KMS-11 (cell line): ENCODE data around the gene ADPRH.

Experiments used
- H2AFZ ChIP-seq: fragments of 200-600 bp; sonication (generic); 2 replicates; pipeline ENCODE4 v1.6.1; 2016; ENCODE audit warnings: antibody characterized with exemption, mixed run types, low read depth
- H3K27ac ChIP-seq: fragments of 200-600 bp; sonication (generic); 2 replicates; pipeline ENCODE4 v1.6.1; 2016; ENCODE audit warnings: mild to moderate bottlenecking, mixed run types
- H3K27me3 ChIP-seq: fragments of 200-600 bp; sonication (generic); 2 replicates; pipeline ENCODE4 v1.6.1; 2017; ENCODE audit warnings: mild to moderate bottlenecking, low read depth, mixed run types, moderate library complexity; ENCODE audit not compliant: insufficient read depth
- H3K36me3 ChIP-seq: fragments of 200-600 bp; sonication (generic); 2 replicates; pipeline ENCODE4 v1.6.1; 2017; ENCODE audit warnings: mild to moderate bottlenecking, mixed run types; ENCODE audit not compliant: insufficient read depth
- H3K4me1 ChIP-seq: fragments of 200-600 bp; sonication (generic); 2 replicates; pipeline ENCODE4 v1.6.1; 2016; ENCODE audit warnings: mild to moderate bottlenecking, low read depth, mixed run types; ENCODE audit not compliant: poor library complexity, severe bottlenecking
- H3K4me2 ChIP-seq: fragments of 200-600 bp; sonication (generic); 2 replicates; pipeline ENCODE4 v1.7.0; 2016; ENCODE audit warnings: mild to moderate bottlenecking, mixed run types
- H3K4me3 ChIP-seq: fragments of 200-600 bp; sonication (generic); IDR thresholded peaks from 2 replicates; pipeline ENCODE4 v1.6.1; 2017; ENCODE audit warnings: low read depth, low read length, mixed read lengths; ENCODE audit not compliant: insufficient read depth
- H3K79me2 ChIP-seq: fragments of 200-600 bp; sonication (generic); 2 replicates; pipeline ENCODE4 v1.6.1; 2016; ENCODE audit warnings: low read depth, mixed run types; ENCODE audit not compliant: insufficient read depth
- H3K9ac ChIP-seq: fragments of 200-600 bp; sonication (generic); 2 replicates; pipeline ENCODE4 v1.6.1; 2016; ENCODE audit warnings: mild to moderate bottlenecking, mixed run types
- H4K20me1 ChIP-seq: fragments of 200-600 bp; sonication (generic); 2 replicates; pipeline ENCODE4 v1.6.1; 2016; ENCODE audit warnings: mild to moderate bottlenecking, mixed run types; ENCODE audit not compliant: insufficient read depth
- TF ChIP-seq, protein P1 (sequence below): fragments of 200-600 bp; sonication (generic); conservative IDR thresholded peaks from 2 replicates; pipeline ENCODE4 v1.6.1; 2017; ENCODE audit warnings: low read depth, mild to moderate bottlenecking, antibody characterized with exemption, low read length, moderate library complexity, mixed read lengths

The ADPRH gene

DNA sequence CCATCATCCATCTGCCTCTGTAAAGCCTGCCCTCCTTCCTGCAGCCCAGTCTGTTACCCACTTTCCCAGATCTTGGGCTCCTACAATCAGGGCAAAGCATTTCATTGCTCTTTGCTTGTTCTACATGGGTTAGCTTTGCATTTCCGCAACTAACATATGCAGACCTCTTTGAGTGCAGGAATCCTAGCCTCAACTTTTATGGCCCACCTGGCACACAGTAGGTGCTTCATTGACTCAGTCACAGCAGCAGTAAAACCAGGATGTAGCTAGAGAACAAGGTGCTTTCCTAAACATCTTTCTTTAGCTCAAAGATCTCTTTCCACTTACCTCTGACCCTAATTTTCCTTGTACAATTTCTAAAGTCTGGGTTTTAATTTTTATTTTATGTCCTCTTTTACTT lies 23.4 kb upstream of the ADPRH start:
- Histone ChIP-seq H3K9ac (no peak overlapping the region), H3K4me3 (no peak overlapping the region), H4K20me1 (no peaks in the 10 kb centered on the region), H3K4me2 (no peak overlapping the region), H2AFZ (no peak overlapping the region), H3K36me3 (no peaks in the 10 kb centered on the region), H3K79me2 (no peaks in the 10 kb centered on the region), H3K27me3 (no peaks in the 10 kb centered on the region), H3K4me1 (peaks cover 12% of the 10 kb centered on the region), H3K27ac (no peak overlapping the region)
- TF ChIP-seq, protein P1, sequence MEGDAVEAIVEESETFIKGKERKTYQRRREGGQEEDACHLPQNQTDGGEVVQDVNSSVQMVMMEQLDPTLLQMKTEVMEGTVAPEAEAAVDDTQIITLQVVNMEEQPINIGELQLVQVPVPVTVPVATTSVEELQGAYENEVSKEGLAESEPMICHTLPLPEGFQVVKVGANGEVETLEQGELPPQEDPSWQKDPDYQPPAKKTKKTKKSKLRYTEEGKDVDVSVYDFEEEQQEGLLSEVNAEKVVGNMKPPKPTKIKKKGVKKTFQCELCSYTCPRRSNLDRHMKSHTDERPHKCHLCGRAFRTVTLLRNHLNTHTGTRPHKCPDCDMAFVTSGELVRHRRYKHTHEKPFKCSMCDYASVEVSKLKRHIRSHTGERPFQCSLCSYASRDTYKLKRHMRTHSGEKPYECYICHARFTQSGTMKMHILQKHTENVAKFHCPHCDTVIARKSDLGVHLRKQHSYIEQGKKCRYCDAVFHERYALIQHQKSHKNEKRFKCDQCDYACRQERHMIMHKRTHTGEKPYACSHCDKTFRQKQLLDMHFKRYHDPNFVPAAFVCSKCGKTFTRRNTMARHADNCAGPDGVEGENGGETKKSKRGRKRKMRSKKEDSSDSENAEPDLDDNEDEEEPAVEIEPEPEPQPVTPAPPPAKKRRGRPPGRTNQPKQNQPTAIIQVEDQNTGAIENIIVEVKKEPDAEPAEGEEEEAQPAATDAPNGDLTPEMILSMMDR: no peak

DNA sequence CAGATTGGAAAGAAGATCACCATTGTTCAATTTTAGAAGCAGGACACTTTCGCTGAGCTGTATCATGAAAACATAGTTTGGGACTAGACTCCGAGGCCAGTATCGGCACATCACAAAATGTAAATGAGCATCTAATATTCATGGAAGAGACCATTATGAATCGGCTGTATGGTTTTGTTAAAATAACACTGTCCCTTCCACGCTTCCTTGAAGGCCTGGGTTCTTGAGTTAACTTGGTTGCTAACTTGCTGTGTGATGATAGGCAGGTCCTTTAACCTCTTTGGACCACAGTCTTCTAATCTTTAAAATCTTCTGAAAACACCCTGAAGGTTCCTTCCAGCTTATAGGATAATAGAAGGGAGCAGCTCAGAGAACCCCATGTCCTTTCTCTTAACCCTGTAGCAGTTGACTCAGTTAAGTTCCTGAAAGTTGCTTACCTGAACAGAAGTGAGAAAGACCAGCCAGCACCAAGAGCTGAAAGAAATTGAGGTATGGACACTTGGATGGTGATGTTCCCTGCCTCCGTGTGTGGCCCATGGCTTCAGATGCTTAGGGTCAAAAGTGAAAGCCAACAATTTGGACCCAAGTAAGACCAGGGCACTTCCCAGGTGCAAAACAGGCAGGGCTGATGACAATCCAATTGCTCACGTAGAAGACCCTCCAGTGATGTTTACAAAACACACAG lies 22.0 kb upstream of the ADPRH start:
- Histone ChIP-seq H4K20me1 (no peaks in the 10 kb centered on the region), H3K9ac (no peak overlapping the region), H3K27me3 (no peaks in the 10 kb centered on the region), H2AFZ (no peak overlapping the region), H3K4me1 (peaks cover 23% of the 10 kb centered on the region), H3K79me2 (no peaks in the 10 kb centered on the region), H3K4me3 (no peak overlapping the region), H3K36me3 (no peaks in the 10 kb centered on the region), H3K27ac (no peak overlapping the region), H3K4me2 (no peak overlapping the region)
- TF ChIP-seq, protein P1: no peak

DNA sequence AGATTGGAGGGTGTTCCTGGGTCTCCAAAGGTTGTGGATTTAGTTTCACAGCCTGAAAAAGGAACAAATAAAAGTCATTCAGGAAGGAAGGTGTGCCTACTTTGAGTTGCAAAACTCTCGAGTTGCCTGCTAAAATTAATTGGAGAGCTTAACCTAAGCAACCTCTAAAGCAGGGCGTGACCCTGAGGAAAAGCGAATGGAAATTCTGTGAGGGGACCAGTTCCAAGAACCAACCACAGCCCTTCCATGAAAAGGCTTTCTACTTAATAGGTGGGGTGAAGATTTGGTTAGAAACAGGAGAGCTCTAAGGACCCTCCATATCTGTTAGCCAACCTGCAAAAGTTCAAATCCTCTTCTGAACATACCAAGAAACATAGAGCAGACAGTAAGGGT lies 21.4 kb upstream of the ADPRH start:
- Histone ChIP-seq H3K4me1 (peaks cover 28% of the 10 kb centered on the region), H3K36me3 (no peaks in the 10 kb centered on the region), H3K4me2 (no peak overlapping the region), H3K27me3 (no peaks in the 10 kb centered on the region), H4K20me1 (no peaks in the 10 kb centered on the region), H3K27ac (no peak overlapping the region), H2AFZ (no peak overlapping the region), H3K9ac (no peak overlapping the region), H3K4me3 (no peak overlapping the region), H3K79me2 (no peaks in the 10 kb centered on the region)
- TF ChIP-seq, protein P1: no peak

DNA sequence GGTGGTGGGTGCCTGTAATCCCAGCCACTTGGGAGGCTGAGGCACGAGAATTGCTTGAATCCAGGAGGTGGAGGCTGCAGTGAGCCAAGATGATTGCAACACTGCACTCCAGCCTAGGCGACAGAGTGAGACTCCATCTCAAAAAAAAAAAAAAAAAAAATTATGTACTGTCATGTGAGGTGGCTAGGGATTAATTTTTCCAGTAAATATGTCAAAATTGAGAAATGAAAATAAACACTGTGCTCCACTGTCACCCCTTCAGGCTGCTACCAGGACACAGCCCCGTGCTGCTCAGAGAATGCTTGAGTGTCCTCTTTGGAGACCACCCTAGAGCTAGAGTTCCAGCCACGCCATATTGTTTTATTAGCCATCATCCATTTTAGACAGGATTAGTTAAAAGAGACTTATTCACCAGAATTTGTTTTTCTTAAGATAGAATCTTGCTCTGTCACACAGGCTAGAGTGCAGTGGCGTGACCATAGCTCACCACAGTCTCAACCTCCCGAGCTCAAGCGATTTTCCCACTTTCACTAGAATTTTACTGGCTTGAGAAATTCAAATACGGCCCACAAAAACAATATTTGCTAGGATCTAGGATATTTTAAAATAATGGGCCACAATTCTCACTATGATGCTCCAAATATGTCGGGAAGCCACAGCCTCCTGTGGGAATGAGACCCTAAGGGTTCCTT lies 20.5 kb upstream of the ADPRH start:
- no peak overlapping the region; the same call in 1 of the 2 replicates for H2AFZ ChIP-seq
- H3K4me2 ChIP-seq: no peak overlapping the region; the same call in 1 of the 2 replicates
- no peaks in the 10 kb centered on the region for H4K20me1 ChIP-seq
- no peaks in the 10 kb centered on the region for H3K27me3 ChIP-seq
- TF ChIP-seq, protein P1: no peak
- H3K27ac ChIP-seq: no peak overlapping the region
- H3K79me2 ChIP-seq: no peaks in the 10 kb centered on the region
- H3K9ac ChIP-seq: no peak overlapping the region
- H3K4me1 ChIP-seq: peaks cover 31% of the 10 kb centered on the region
- H3K4me3 ChIP-seq: no peak overlapping the region
- no peaks in the 10 kb centered on the region for H3K36me3 ChIP-seq
